ENCODE results near the gene OR4N2. TPM values are rescaled to one million over a fixed set of nuclear protein-coding genes. Genes with fewer than 3 reads are reported as not detected.
A peak's percentile ranks its signal among the peaks of the same experiment; 100 is the strongest.
"Not testable (repeated sequence)": the region's sequence is repeated elsewhere in the genome, so short reads cannot be mapped to it uniquely, and the experiment has no call there.

Gene OR4N2
- total RNA-seq, 1 experiment from 2014 or later, result not detected

DNA sequence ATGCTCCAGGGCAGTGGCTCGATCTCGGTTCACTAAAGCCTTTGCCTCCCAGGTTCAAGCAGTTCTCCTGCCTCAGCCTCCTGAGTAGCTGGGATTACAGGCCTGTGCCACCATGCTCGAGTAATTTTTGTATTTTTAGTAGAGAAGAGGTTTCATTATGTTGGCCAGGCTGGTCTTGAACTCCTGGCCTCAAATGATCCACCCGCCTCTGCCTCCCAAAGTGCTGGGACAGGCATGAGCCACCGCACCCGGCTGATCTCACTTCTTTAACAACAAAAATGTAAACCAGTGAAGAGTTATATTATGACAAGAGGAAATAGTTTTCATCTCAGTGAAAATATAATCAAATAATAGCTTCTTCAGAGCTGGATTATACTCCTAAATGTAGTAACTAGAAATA is 16.3 kb upstream of the OR4N2 start:
- POLR2A ChIA-PET, ATAC-seq: not testable (repeated sequence)

DNA sequence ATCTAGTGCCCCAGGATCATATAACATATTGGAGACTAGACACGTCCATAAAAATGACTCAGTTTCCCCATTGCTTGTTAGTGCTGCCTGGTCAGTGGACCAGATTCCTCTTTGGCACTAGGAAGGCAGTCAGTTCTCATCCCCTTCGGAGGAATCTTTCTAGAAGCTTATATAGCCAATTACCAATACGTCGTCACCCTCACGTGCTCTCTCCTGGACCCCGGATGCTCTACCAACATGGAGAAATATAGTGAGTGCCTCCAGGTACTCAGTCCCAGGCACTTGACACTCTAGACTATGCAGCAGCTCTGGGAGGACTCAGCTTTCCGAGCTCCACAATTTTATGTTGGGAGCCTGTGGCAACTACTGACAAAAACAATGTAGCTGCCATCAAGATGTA is 15.4 kb upstream of the OR4N2 start:
- H3K27ac ChIP-seq (ENCODE audit: low read length); H3K36me3 ChIP-seq (ENCODE audit: control insufficient read depth, insufficient read depth, low read length); BruUV-seq (replicated peaks); POLR2A ChIA-PET; in situ Hi-C loops (cut with HindIII; ENCODE audit: low pct_unique_long_range_greater_than_20kb, low sequenced_read_pairs); H3K4me1 ChIP-seq (ENCODE audit: control insufficient read depth, insufficient read depth, low read length); intact Hi-C loops (cut with micrococcal nuclease; ENCODE audit: unreplicated experiment); H3K4me3 ChIP-seq (ENCODE audit: low read depth in 2 of 2, low read length in 2 of 2); H3K27me3 ChIP-seq (ENCODE audit: control insufficient read depth, insufficient read depth, low read length); DNase-seq (ENCODE audit: low read depth, low spot score); CTCF ChIA-PET; H3K9me3 ChIP-seq (ENCODE audit: control insufficient read depth, insufficient read depth, low read depth, low read length); ATAC-seq: not testable (repeated sequence)

More for the DNA sequence above, 16.3 kb upstream of the OR4N2 start:
- H3K9me3 ChIP-seq (ENCODE audit: control insufficient read depth, insufficient read depth, low read depth, low read length); BruUV-seq (replicated peaks); in situ Hi-C loops (cut with HindIII; ENCODE audit: low pct_unique_long_range_greater_than_20kb, low sequenced_read_pairs); H3K4me3 ChIP-seq (ENCODE audit: low read depth in 2 of 2, low read length in 2 of 2); H3K27ac ChIP-seq (ENCODE audit: low read length); H3K36me3 ChIP-seq (ENCODE audit: control insufficient read depth, insufficient read depth, low read length); H3K27me3 ChIP-seq (ENCODE audit: control insufficient read depth, insufficient read depth, low read length); CTCF ChIA-PET; DNase-seq (ENCODE audit: low read depth, low spot score); intact Hi-C loops (cut with micrococcal nuclease; ENCODE audit: unreplicated experiment); H3K4me1 ChIP-seq (ENCODE audit: control insufficient read depth, insufficient read depth, low read length): not testable (repeated sequence)

DNA sequence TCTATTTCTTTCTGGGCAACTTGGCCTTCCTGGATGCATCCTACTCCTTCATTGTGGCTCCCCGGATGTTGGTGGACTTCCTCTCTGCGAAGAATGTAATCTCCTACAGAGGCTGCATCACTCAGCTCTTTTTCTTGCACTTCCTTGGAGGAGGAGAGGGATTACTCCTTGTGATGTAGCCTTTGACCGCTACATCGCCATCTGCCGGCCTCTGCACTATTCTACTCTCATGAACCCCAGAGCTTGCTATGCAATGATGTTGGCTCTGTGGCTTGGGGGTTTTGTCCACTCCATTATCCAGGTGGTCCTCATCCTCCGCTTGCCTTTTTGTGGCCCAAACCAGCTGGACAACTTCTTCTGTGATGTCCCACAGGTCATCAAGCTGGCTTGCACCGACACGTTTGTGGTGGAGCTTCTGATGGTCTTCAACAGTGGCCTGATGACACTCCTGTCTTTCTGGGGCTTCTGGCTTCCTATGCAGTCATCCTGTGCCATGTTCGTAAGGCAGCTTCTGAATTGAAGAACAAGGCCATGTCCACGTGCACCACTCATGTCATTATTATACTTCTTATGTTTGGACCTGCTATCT is 7.0 kb upstream of the OR4N2 start:
- H3K36me3 ChIP-seq (ENCODE audit: control insufficient read depth, insufficient read depth, low read length); intact Hi-C loops (cut with micrococcal nuclease; ENCODE audit: unreplicated experiment); BruUV-seq (replicated peaks); H3K27ac ChIP-seq (ENCODE audit: low read length); DNase-seq (ENCODE audit: low read depth, low spot score); POLR2A ChIA-PET; H3K4me1 ChIP-seq (ENCODE audit: control insufficient read depth, insufficient read depth, low read length); H3K9me3 ChIP-seq (ENCODE audit: control insufficient read depth, insufficient read depth, low read depth, low read length); CTCF ChIA-PET; ATAC-seq; in situ Hi-C loops (cut with HindIII; ENCODE audit: low pct_unique_long_range_greater_than_20kb, low sequenced_read_pairs); H3K27me3 ChIP-seq (ENCODE audit: control insufficient read depth, insufficient read depth, low read length); H3K4me3 ChIP-seq (ENCODE audit: low read depth in 2 of 2, low read length in 2 of 2): not testable (repeated sequence)
- TF ChIP-seq, protein P1, sequence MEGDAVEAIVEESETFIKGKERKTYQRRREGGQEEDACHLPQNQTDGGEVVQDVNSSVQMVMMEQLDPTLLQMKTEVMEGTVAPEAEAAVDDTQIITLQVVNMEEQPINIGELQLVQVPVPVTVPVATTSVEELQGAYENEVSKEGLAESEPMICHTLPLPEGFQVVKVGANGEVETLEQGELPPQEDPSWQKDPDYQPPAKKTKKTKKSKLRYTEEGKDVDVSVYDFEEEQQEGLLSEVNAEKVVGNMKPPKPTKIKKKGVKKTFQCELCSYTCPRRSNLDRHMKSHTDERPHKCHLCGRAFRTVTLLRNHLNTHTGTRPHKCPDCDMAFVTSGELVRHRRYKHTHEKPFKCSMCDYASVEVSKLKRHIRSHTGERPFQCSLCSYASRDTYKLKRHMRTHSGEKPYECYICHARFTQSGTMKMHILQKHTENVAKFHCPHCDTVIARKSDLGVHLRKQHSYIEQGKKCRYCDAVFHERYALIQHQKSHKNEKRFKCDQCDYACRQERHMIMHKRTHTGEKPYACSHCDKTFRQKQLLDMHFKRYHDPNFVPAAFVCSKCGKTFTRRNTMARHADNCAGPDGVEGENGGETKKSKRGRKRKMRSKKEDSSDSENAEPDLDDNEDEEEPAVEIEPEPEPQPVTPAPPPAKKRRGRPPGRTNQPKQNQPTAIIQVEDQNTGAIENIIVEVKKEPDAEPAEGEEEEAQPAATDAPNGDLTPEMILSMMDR (IDR thresholded peaks at IDR 0.05), result peak; percentile 47

DNA sequence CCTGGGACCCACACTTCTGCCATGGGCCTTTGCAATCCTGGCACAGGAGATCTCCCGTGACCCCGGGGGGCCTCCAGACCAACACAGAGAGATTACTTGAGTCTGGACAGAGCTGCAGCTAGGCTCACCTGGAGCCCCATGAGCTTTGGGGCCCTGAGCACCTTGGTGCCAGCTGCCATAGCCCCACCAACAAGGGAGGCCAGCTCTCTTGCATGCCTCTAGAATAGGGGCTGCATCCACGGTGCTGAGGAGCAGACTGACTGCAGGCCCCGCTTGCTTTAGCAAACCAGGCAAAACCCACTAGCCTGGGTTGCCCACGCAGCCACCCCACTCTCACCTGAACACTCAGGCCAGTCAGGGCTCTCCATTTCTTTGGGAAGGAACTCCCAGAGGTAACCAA is 3.7 kb upstream of the OR4N2 start:
- TF ChIP-seq SIN3A (IDR thresholded peaks at IDR 0.05; ENCODE audit: borderline replicate concordance, insufficient read depth, low read depth, low read length) (no peak), TCF7L2 (IDR thresholded peaks at IDR 0.05; ENCODE audit: low read depth, low read length) (no peak), POLR2AphosphoS5 (IDR thresholded peaks at IDR 0.05; ENCODE audit: low read depth, low read length) (no peak)
- TF ChIP-seq, protein P1 (IDR thresholded peaks at IDR 0.05), result no peak
- TF ChIP-seq, protein P2, sequence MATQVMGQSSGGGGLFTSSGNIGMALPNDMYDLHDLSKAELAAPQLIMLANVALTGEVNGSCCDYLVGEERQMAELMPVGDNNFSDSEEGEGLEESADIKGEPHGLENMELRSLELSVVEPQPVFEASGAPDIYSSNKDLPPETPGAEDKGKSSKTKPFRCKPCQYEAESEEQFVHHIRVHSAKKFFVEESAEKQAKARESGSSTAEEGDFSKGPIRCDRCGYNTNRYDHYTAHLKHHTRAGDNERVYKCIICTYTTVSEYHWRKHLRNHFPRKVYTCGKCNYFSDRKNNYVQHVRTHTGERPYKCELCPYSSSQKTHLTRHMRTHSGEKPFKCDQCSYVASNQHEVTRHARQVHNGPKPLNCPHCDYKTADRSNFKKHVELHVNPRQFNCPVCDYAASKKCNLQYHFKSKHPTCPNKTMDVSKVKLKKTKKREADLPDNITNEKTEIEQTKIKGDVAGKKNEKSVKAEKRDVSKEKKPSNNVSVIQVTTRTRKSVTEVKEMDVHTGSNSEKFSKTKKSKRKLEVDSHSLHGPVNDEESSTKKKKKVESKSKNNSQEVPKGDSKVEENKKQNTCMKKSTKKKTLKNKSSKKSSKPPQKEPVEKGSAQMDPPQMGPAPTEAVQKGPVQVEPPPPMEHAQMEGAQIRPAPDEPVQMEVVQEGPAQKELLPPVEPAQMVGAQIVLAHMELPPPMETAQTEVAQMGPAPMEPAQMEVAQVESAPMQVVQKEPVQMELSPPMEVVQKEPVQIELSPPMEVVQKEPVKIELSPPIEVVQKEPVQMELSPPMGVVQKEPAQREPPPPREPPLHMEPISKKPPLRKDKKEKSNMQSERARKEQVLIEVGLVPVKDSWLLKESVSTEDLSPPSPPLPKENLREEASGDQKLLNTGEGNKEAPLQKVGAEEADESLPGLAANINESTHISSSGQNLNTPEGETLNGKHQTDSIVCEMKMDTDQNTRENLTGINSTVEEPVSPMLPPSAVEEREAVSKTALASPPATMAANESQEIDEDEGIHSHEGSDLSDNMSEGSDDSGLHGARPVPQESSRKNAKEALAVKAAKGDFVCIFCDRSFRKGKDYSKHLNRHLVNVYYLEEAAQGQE (IDR thresholded peaks at IDR 0.05; ENCODE audit: insufficient read depth in 1 of 2, low read depth in 2 of 2, low read length in 1 of 2), result no peak
- DNase-seq (ENCODE audit: low read depth, low spot score) (no peak), ATAC-seq (no peak)
- Histone ChIP-seq H3K27ac (ENCODE audit: low read length) (no peak overlapping the region), H3K9me3 (ENCODE audit: control insufficient read depth, insufficient read depth, low read depth, low read length) (no peaks in the 10 kb centered on the region), H3K4me3 (ENCODE audit: low read depth in 2 of 2, low read length in 2 of 2) (no peak overlapping the region), H3K36me3 (ENCODE audit: control insufficient read depth, insufficient read depth, low read length) (no peaks in the 10 kb centered on the region), H3K27me3 (ENCODE audit: control insufficient read depth, insufficient read depth, low read length) (no peaks in the 10 kb centered on the region), H3K4me1 (ENCODE audit: control insufficient read depth, insufficient read depth, low read length) (no peaks in the 10 kb centered on the region)
- ChIA-PET CTCF (interaction anchor here (0.5 kb wide), 1 partner anchor 1581 kb away, joined by 4 read pairs; no protein-coding TSS in a partner anchor), POLR2A (no interaction called here)
- no TSS peak for BruUV-seq (replicated peaks)
- intact Hi-C loops (cut with micrococcal nuclease; ENCODE audit: unreplicated experiment), result no loop called here
- in situ Hi-C loops (cut with HindIII; ENCODE audit: low pct_unique_long_range_greater_than_20kb, low sequenced_read_pairs), result no loop called here
